ENCODE data around the gene MME. TPM values are rescaled to one million over a fixed set of nuclear protein-coding genes. Genes with fewer than 3 reads are reported as not detected.

Gene MME
- total RNA-seq (1 to 10 TPM in 1 of 2 experiments, under 1 TPM in 1; 0.69 to 1.8 TPM), total RNA-seq (0 to 3.2 (median 0.47) reads per million in 172 experiments)
- polyA plus RNA-seq (2013, experiment 1 of 2), result 0.81 TPM
- polyA plus RNA-seq (2013, experiment 2 of 2), result 1.2 TPM

- no peak within 1 kb of the TSS for H3K27ac Mint-ChIP-seq
- H3K4me3 Mint-ChIP-seq, result peak within 1 kb of the TSS; percentile 71
- no peaks in the 10 kb centered on the region for H3K9me3 Mint-ChIP-seq
- no peaks in the 10 kb centered on the region for H3K36me3 ChIP-seq (ENCODE audit: insufficient read depth, low read length)
- TF ChIP-seq CTCF (IDR thresholded peaks at IDR 0.05), result no peak
- H3K9me3 ChIP-seq (ENCODE audit: control insufficient read depth in 1 of 2, insufficient read depth in 1 of 2, low read length in 2 of 2), result peaks cover 0 to 7% of the 10 kb centered on the region in 2 experiments
- no peak within 1 kb of the TSS for H3K27ac ChIP-seq (ENCODE audit: low read depth in 1 of 2, low read length in 2 of 2)
- H3K36me3 Mint-ChIP-seq (ENCODE audit: low read depth), result no peaks in the 10 kb centered on the region
- ATAC-seq (ENCODE audit: poor library complexity) (no peak), DNase-seq (no peak)
- peaks cover 7% of the 10 kb centered on the region for H3K4me1 ChIP-seq (ENCODE audit: insufficient read depth, low read length)
- peaks cover 16% of the 10 kb centered on the region for H3K4me1 Mint-ChIP-seq (ENCODE audit: low read depth)
- POLR2A ChIA-PET, result no interaction called here
- H3K27me3 Mint-ChIP-seq, result peaks cover 52% of the 10 kb centered on the region
- intact Hi-C loops (cut with DNase I, micrococcal nuclease), result no loop called here
- CTCF ChIA-PET, result no interaction called here
- peak within 1 kb of the TSS; percentile 28 for H3K4me3 ChIP-seq (ENCODE audit: low read length)
- peaks cover 11 to 45% of the 10 kb centered on the region in 2 experiments for H3K27me3 ChIP-seq (ENCODE audit: control insufficient read depth in 1 of 2, insufficient read depth in 2 of 2, low read length in 2 of 2)
Measured at GRCh38 chr3:155079746-155080487, at the start of gene MME. Gene MME (plus strand): TSS chr3:155080319. CDS start chr3:155084168, 3,849 bp downstream.

GRCh38 chr3:155031186-155031585, 48.9 kb upstream of the MME start:
- peaks cover 0 to 3% of the 10 kb centered on the region in 2 experiments for H3K9me3 ChIP-seq (ENCODE audit: control insufficient read depth in 1 of 2, insufficient read depth in 1 of 2, low read length in 2 of 2)
- Mint-ChIP-seq H3K27ac (no peak overlapping the region), H3K4me3 (no peak overlapping the region), H3K27me3 (no peaks in the 10 kb centered on the region), H3K36me3 (ENCODE audit: low read depth) (no peaks in the 10 kb centered on the region), H3K9me3 (peaks cover 7% of the 10 kb centered on the region), H3K4me1 (ENCODE audit: low read depth) (no peaks in the 10 kb centered on the region)
- TF ChIP-seq CTCF (IDR thresholded peaks at IDR 0.05), result no peak
- H3K27ac ChIP-seq (ENCODE audit: low read depth in 1 of 2, low read length in 2 of 2), result no peak overlapping the region
- POLR2A ChIA-PET, result no interaction called here
- no peaks in the 10 kb centered on the region for H3K36me3 ChIP-seq (ENCODE audit: insufficient read depth, low read length)
- DNase-seq (no peak), ATAC-seq (ENCODE audit: poor library complexity) (no peak)
- CTCF ChIA-PET, result no interaction called here
- intact Hi-C loops (cut with DNase I, micrococcal nuclease), result no loop called here
- H3K4me3 ChIP-seq (ENCODE audit: low read length), result no peak overlapping the region
- no peaks in the 10 kb centered on the region for H3K27me3 ChIP-seq (ENCODE audit: control insufficient read depth in 1 of 2, insufficient read depth in 2 of 2, low read length in 2 of 2)
- no peaks in the 10 kb centered on the region for H3K4me1 ChIP-seq (ENCODE audit: insufficient read depth, low read length)

GRCh38 chr3:155032918-155033317, 47.2 kb upstream of the MME start:
- POLR2A ChIA-PET, result no interaction called here
- DNase-seq (peak in 1 of 14 experiments; percentile 16), ATAC-seq (ENCODE audit: poor library complexity) (no peak)
- Mint-ChIP-seq H3K27me3 (no peaks in the 10 kb centered on the region), H3K9me3 (peaks cover 7% of the 10 kb centered on the region), H3K4me3 (no peak overlapping the region), H3K36me3 (ENCODE audit: low read depth) (no peaks in the 10 kb centered on the region), H3K27ac (no peak overlapping the region), H3K4me1 (ENCODE audit: low read depth) (no peaks in the 10 kb centered on the region)
- H3K4me1 ChIP-seq (ENCODE audit: insufficient read depth, low read length), result no peaks in the 10 kb centered on the region
- no peak overlapping the region for H3K27ac ChIP-seq (ENCODE audit: low read depth in 1 of 2, low read length in 2 of 2)
- H3K9me3 ChIP-seq (ENCODE audit: control insufficient read depth in 1 of 2, insufficient read depth in 1 of 2, low read length in 2 of 2), result peaks cover 0 to 3% of the 10 kb centered on the region in 2 experiments
- no peak for TF ChIP-seq CTCF (IDR thresholded peaks at IDR 0.05)
- no peaks in the 10 kb centered on the region for H3K27me3 ChIP-seq (ENCODE audit: control insufficient read depth in 1 of 2, insufficient read depth in 2 of 2, low read length in 2 of 2)
- H3K36me3 ChIP-seq (ENCODE audit: insufficient read depth, low read length), result no peaks in the 10 kb centered on the region
- CTCF ChIA-PET, result no interaction called here
- intact Hi-C loops (cut with DNase I, micrococcal nuclease), result no loop called here
- H3K4me3 ChIP-seq (ENCODE audit: low read length), result no peak overlapping the region
